NT2/D1 (cell line): ENCODE data around the gene FXYD3.

Source experiments
- SUZ12 ChIP-seq: IDR thresholded peaks from 2 replicates; pipeline ENCODE4 v1.6.1; 2011; ENCODE audit not compliant: insufficient read length, insufficient read depth; ENCODE audit errors: extremely low read depth
- YY1 ChIP-seq: IDR thresholded peaks from 2 replicates; pipeline ENCODE4 v1.6.1; 2011; ENCODE audit not compliant: insufficient read length, insufficient read depth

GRCh38 chr19:35120492-35120891, 4.9 kb downstream of the FXYD3 start:
- TF ChIP-seq YY1, result no peak
- TF ChIP-seq SUZ12, result no peak
